GM19372 (cell line): ENCODE data around the gene ZNF275.
"Not testable (repeated sequence)": the region's sequence is repeated elsewhere in the genome, so short reads cannot be mapped to it uniquely, and the experiment has no call there.

Source experiments
- ATAC-seq: cut with Tn5 transposase; IDR thresholded peaks from one replicate; pipeline ENCODE4 v1.9.1; 2021; ENCODE audit warnings: mild to moderate bottlenecking, low read depth, moderate library complexity; ENCODE audit not compliant: unreplicated experiment

The ZNF275 gene

GRCh38 chrX:153333821-153334653, at the start of gene ZNF275:
TSS of gene ZNF275 (plus strand) at chrX:153334153. CDS start at chrX:153336680, 2,527 bp downstream.
- peak; percentile 90 for ATAC-seq

DNA sequence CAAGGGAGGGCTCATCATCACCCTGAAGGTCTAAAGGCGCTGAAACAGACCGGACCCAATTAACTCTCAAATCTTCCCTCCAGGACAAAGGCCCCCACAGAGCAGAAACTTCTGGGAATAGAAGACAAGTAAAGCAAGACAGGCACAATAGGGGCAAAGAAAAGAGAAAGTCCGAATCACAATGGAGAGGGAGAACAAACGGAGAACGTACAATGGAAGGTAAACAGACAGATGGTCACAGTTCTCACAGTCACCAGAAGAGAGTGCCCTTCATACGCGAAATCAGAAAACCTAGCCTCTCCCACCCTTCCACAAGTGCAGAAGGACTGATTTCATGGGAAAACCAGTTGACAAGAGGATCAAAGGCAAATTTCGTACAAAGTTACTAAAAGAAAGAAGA, 48.3 kb upstream of the ZNF275 start:
- not testable (repeated sequence) for ATAC-seq

- ATAC-seq: not testable (repeated sequence)
These were observed 45.1 kb upstream of the ZNF275 start for GRCh38 chrX:153288807-153289206.

DNA sequence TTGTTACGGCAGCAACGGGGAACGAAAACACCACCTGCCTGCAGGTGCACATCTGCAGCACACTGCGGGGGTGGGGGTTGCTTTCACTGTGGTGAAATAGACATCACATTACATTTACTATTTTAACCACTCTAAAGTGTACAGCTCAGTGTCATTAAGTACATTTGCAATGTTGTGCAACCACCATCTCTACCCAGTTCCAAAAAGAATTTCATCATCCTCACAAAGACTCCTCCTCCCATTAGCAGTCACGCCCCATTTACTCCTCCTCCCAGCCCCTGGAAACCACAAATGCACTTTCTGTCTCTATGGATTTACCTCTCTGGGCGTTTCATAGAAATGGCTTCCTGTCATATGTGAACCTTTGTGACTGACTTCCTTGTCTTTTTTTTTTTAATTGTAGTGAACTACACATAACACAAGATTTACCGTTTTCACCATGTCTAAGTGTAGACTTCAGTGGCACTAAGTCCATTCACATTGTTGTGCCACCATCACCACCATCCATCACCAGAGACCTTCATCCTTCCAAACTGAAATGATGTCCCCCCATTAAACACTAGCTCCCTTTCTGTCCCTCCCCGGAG, 40.4 kb upstream of the ZNF275 start:
- ATAC-seq: peak; percentile 50

DNA sequence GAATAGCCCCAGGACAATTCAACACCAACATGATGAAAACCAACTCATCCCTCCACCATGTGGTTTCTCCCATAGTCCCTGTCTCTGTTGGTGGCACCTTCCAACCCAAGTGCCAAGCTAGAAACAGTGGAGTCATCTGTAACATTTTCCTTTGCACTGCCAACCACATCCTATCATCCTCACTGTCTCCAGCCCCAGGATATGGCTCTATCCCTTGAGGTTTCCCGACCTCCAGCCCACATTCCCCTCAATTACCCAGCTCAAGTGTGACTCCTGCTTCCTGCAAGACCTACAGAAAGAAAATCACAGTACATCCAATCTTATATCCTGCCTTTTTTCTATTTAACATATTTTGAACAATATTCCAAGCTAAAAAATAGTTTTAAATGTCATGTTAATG, 36.6 kb upstream of the ZNF275 start:
- no peak for ATAC-seq

DNA sequence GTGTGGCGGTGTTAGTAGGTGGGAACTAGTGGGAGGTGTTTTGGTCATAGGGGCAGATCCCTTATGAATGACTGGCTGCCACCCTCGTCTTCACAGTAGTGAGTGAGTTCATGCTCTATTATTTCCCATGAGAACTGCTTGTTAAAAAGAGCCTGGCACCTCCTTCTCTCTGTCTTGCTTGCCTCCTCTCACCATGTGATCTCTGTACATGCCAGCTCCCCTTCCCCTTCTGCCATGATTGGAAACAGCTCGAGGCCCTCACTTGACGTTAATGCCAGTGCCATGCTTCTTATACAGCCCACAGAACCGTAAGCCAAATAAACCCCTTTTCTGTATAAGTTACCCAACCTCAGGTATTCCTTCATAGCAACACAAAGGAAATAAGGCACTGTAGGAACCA, 34.1 kb upstream of the ZNF275 start:
- no peak for ATAC-seq

DNA sequence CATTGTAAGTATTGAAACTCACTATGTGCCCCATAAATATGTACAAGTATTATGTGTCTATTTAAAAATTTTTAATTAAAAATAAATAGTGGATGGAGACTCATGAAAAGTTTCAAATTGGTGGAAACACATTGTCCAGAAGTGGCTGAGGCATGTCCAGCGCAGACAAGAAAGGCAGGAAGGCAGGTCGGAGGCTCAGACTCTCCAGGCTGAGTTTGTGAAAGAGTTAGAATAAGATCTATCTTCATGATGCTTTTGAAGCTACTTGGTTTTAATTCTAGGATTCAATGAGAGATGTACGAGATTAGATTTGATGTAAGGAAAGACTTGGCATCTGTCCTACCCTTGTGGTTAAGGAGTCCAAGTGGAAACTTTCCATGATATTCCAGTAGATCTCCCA, 32.2 kb upstream of the ZNF275 start:
- ATAC-seq: no peak

GRCh38 chrX:153302796-153303195, 31.2 kb upstream of the ZNF275 start:
- ATAC-seq: no peak

DNA sequence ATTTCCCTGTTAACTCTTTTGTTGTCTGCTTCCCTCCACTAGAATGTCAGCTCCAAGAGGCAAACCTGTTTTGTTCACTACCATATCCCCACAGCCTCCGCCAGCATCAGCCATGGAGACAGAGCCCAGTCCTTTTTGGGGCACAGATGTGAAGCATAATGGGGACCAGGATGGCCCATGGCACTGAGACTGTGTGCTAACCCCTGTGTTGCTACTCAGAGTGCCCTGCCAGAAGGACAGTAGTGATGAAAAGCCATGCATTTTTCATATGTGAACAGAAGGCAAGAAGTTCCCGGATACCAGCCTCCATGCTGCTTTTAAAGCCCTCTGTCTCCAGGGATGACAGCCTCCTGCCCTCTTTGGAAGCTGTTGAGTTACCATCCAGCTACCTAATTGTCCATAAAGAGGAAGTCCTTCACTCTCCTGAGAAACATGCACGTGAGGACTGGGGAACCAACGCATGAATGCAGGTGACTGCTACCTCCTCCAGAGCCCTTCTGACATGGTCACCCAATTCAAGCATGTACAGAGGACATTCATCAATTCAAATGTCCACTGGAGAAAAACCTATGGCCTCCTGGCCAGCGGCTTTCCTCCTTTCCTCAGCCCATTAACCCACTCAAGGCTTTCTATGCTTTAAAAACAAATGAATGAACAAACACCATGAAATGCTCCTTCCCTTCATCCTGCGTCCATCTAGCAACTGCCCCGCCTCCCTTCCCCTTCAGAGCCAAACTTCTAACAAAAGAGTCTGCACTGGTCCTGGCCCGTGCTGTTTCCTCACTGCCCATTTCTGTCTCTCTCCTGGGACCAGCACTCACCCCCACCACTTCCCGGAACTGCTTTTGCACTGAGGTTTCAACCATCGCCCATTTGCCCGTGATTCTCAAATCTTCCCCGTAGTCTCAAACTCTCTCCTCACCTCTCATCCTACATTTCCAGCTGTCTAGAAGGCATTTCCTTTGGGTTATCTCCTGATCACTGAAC, 30.4 kb upstream of the ZNF275 start:
- no peak for ATAC-seq

GRCh38 chrX:153304988-153305736, 28.8 kb upstream of the ZNF275 start:
- ATAC-seq: no peak

GRCh38 chrX:153305972-153306371, 28.0 kb upstream of the ZNF275 start:
- ATAC-seq: no peak

DNA sequence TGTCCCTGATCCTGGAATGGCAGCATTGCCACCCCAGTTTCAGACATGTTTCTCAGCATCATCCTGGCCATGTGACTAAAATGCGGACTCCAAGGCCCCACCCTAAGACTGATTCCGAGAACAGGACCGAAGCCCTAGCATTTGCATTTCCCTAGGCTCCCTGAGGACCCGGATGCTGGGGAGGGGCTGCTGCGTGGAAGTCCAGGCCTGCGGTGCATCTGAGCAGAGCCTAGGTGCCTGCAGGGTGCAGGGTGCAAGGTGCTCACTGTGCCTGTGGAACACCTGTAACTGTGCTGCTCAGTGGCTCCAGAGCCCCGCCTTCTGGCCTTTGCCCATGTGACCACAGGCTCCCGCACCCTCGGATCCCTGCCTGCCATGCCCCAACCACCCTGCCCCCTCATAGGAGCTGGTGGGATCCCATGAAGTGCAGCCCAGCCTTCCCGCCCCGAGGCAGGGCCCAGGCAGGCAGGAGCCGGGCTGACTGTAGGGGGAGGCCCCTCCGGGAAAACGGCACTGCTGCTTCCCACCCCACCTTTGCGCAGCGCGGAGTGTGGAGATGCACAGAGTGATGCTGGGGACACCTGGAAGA, 27.3 kb upstream of the ZNF275 start:
- no peak for ATAC-seq

- ATAC-seq: no peak
These were observed 26.4 kb upstream of the ZNF275 start for GRCh38 chrX:153307276-153308178.

- no peak for ATAC-seq
These were observed 23.1 kb upstream of the ZNF275 start for GRCh38 chrX:153310901-153311300.

DNA sequence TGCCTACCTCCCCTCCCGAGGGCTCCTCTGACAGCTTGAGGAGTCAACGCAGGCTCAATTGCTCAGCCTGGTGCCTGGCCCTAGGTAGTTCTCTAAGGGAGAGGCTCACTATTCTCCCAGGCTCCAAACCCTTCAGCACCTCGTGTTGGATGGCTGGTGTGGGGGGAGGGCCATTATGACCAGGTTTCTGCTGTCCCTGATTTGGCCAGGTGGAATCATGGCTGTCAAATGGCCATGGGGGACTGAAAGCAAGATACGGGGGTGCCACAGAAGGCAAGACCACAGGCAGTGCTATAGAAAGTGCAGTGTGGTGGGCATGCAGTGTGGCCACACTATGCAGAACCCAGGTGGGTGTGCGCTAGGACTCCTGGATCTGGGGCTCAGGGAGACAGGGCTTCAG, 21.9 kb upstream of the ZNF275 start:
- ATAC-seq: no peak

- ATAC-seq: no peak
These were observed 21.1 kb upstream of the ZNF275 start for GRCh38 chrX:153312842-153313241.

- no peak for ATAC-seq
These were observed 16.6 kb upstream of the ZNF275 start for GRCh38 chrX:153317306-153317705.

DNA sequence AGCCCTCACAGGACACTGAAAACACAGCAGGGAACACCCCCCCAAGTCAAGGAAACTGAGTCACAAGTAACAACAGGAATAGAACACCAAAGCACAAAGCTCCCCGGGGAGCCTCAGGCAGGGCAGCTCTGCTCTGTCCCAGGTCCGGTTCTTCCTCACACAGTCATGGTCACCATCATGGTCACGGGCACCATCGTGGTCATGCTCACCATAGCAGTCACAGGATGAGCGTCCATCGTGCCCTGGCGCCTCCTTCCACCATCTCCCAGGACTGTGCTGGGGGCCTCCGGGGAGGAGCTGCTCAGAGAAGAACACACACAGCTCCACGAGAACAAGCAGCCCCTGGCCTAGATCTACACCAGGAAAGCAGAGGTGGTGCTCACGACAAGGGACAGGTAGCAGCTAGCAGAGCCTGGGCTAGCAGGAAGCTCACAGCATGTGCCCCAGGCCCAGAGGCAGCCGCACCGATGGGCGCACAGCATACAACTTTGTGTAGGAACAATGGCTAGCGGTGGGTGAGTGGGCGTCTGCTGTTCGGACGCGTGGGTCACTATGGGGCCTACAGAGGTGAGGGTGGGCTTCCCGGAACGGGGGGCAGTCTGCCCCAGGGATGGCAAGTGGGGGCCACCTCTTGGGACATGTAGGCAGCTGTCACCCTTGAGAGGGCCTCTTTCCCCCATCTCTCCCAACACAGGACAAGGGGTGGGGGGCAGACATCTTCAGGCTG, 15.8 kb upstream of the ZNF275 start:
- no peak for ATAC-seq
